CD1c-positive myeloid dendritic cell (primary cell): ENCODE results near the gene MEX3C.

Source experiments
- DNase-seq: peaks from one replicate; pipeline ENCODE4 v3.0.0-alpha.2; 2016; ENCODE audit errors: extremely low spot score

Gene MEX3C

GRCh38 chr18:51197661-51198424, at the start of gene MEX3C:
Gene MEX3C, minus strand, starts transcription at chr18:51197681. Its CDS starts 361 bp downstream, at chr18:51197320.
- peak; percentile 100 for DNase-seq

GRCh38 chr18:51241226-51241625, 43.7 kb upstream of the MEX3C start:
- DNase-seq: no peak

DNA sequence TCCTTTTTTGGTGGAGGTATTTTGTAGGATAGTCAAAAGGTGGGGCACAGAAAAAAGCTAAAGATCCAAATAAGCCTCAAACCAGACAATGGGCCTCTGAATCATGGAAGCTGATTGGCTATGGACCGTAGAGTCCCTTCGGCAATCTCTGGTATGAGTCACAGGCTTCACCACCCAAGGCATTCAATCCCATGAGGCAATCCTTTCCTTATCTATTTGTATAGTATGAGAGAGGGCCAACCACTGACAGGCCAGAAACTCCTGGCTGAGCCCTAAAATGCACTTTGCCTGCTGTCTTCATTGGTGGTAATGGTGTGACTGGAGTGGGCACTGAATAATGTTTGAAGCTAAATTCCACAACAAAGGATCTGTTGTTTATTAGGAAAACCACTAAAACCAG, 38.7 kb upstream of the MEX3C start:
- DNase-seq: no peak

DNA sequence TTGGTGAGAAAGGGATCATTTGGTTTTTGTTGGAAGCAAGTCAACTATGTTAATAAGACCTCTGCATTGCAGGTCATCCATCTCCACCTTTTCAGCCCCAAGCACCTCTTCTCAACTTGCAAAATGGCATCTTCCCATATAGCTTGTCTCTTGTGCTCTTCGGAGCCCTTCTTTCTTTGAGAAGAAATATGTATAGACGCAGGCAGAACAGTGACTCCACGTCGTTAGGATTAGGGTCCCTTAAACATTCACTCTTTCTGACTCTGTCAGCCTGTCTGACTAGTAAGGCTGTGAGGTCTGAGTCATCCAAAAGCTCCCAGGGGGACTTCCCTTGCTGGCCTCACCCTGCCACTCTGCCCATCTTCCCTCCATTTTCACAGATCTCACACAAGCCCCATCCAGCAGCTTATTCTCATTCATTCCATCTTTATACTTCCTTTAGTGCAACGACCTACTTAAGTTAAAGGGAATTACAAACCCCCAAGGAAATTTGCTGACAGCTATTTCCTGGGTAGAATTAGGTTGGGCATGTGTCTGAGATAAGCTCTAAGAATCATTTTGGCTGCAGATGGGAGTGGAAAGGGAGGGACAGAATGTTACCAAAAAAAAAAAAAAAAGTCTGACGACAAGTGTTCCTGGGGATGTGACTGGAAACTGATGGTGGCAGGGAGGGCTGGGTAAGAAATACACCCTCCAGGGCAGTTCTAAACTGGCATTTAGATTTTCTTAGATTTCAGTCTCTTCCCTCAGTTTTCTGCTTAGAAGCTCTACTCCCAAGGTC, 37.7 kb upstream of the MEX3C start:
- no peak for DNase-seq

DNA sequence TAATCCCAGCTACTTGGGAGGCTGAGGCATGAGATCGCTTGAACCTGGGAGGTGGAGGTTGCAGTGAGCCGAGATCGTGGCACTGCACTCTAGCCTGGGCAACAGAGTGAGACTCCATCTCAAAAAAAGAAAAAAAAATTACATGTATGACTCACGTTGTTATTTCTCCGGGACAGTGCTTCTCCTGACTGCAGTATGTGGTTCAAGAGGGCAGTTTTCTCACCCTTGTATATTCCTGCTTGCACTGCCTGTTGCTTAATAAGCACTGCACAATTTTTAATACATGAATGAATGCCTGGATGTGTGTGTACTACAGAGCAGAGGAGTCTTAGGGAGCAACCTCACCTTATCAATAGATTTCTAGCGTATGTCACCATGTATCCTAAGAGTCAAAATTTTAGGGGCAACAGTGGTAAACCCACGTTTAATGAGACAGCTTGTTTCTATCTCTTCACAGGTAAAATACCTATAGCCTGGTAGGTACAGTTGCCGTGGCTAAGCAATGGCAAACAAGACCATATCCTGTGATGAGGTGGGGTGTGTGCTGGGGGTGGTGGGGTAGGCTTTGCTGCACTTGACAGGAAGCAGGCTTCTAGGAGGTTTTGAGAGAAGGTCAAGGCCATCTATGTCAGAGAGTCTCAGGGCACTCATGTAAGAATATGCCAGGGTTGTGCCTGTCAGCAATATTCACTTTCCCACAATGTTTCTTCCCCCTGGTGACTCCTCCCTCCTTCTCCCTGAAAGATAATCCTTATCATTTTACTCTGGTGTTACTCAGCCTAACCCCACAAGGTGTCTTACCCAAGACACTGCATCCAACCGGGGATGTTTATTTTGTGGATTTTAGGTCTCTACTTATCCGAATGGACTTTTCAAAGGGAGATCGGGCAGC, 36.9 kb upstream of the MEX3C start:
- no peak for DNase-seq

GRCh38 chr18:51229328-51229727, 31.8 kb upstream of the MEX3C start:
- DNase-seq: no peak

DNA sequence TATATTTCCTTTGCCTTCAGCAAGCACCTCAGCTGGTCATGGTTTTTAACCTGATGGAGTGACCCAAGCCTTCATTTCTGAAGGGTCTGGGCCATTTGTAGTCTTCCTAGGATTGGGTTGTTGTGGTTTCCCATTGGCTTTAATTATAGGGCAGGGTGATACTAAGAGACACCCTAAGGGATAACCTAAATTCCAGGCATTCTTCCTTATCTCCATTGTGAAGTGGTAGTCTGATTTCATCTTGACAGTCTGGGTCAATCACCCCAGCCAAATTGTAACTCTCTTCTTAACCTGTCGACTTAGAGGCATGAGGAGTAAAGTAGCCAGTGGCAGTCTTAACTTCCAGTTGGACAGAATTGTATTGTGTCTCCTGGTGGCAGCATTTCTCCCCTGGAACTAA, 30.2 kb upstream of the MEX3C start:
- no peak for DNase-seq

DNA sequence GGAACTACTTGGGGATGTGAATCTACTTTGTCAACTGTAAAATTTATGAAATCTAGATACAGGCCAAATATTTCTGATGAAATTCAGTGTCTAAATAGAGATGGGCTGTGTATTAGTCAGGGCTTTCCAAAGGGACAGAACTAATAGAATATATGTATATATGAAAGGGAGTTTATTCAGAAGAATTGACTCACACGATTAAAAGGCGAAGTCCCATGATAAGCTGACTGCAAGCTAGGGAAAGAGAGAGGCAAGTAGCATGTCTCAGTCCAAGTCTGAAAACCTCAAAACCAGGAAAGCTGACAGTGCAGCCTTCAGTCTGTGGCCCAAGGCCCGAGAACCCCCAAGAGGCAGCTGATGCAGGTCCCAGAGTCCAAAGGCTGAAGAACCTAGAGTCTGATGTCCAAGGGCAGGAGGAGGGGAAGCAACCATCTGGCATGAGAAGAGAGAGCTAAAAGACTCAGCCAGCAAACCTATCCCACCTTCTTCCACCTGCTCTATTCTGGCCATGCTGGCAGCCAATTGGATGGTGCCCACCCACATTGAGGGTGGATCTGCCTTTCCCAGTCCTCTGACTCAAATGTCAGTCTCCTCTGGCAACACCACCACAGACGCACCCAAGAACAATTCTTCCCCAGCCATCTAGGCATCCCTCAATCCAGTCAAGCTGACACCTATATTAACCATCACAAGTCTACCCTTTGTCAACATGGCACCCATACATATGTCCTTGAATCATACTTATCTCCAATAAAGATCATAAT, 29.3 kb upstream of the MEX3C start:
- DNase-seq: no peak

DNA sequence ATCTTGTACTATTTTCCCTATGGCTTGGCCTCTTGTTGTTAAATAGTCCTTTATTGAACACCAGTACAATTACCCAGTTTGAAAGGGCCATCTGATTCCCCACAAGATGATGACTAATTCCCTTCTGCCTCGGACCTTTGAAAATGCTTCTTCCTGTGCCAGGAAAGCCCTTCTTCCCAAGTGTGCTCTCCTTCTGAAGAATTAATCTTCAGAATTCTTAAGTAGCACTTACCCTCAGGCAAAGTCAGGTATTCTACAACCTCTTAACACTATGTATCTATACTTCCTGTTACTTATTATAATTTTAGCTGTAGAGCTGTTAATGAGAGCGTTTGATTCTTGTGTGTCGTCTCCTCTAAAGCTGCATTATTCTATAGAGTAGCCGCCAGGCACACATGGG, 28.6 kb upstream of the MEX3C start:
- DNase-seq: no peak

DNA sequence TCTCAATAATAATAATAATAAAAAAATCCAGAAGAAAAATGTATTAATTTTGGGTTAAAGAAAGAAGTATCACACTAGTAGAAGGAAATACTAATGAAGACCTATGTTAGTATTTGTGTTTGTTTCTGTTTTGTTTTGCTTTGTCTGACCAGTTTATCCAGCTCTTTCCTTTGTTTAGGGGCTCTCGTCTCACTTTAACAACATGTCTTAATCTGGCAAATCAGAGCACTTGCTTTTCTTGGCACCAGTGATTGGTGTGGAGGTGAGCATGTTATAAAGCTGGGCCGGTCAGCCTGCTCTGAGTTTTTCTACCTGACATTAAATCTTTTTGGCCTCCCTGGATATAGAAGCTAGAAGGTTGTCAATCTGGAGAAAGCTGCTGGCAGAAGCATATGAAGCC, 15.1 kb upstream of the MEX3C start:
- DNase-seq: no peak

GRCh38 chr18:51211552-51211951, 14.1 kb upstream of the MEX3C start:
- peak; percentile 93 for DNase-seq

- DNase-seq: peak; percentile 52
These were observed 445 bp downstream of the MEX3C start for GRCh38 chr18:51196811-51197660.

DNA sequence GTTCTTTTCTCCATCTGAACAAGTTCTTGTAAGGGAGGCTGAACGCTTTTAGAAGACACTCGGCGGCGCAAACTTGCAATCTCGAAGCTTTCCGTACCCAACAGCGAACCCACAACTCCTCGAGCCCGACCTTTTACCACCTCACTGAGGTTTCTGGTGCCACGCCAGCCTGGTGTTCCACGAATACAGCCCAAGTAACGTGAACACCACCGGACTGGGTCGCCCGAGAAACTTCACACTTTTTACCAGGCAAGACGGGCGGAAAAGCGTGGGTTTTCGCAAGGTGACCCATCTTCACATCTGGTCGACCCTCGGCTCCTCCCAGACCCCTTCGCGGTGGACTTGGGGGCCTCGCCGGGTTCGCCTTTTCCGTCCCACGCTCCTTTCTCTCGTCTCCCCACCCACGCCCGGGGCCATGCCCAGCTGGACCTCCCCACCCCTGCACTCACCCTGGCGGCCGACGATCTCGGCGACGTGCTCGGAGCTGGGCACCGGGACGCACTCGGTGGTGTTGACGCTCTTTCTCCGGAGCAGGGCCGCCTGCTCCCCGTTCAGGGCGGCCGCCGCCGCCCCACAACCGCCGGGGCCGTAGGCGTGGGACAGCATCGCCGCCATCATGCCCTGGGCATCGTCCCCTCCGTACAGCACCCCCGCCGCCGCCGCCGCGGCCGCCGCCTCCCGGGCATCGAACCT, 1.2 kb downstream of the MEX3C start:
- DNase-seq: peak; percentile 51

DNA sequence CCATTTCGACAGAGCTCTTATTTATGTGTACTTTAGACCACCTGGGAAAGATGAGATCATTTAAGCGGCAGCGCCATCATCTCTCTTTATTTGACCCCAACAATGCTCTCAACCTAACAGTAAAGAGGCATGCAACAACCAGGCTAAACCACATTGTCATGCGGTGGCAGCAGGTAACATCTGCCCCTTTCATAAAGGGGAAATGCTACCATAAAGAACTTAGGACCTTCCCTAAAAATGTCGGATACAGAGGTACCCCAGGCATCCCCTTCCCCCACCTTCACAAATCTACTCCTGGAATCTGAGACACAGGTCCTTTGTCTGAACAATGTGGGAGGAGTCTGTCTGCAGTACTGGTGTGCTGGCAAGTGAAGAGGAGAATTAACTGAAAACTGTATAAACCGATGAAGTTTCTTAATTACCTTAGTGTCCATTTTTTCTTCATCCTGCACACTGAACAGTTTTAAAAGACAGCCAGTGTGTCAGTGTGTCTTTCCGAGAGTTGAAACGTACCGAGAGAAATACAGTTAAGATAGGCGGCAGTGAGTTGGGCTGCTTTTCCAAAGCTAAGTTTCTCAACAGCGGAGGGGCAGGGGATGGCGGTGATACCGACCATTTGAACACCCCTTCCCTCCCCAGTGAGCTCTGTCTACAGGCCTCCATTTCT, 1.9 kb downstream of the MEX3C start:
- DNase-seq: peak; percentile 29

DNA sequence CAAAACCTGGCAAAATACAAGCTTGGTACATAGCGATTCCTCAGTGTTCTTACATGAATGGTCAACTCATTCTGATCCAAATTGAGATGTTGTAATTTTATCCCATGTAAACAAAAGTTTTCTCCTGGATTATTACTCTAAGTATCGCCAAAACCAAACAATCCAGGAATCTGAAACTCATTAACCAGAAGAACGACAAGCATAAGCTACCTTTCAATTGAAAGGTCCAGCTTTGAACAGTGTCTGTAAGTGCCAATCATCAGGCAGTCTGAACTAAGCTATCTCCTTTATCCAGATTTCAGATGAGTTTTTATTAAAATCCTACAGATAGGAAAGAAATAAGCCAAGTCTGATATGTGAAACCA, 2.4 kb downstream of the MEX3C start:
- DNase-seq: no peak

GRCh38 chr18:51194604-51195003, 2.9 kb downstream of the MEX3C start:
- DNase-seq: no peak

DNA sequence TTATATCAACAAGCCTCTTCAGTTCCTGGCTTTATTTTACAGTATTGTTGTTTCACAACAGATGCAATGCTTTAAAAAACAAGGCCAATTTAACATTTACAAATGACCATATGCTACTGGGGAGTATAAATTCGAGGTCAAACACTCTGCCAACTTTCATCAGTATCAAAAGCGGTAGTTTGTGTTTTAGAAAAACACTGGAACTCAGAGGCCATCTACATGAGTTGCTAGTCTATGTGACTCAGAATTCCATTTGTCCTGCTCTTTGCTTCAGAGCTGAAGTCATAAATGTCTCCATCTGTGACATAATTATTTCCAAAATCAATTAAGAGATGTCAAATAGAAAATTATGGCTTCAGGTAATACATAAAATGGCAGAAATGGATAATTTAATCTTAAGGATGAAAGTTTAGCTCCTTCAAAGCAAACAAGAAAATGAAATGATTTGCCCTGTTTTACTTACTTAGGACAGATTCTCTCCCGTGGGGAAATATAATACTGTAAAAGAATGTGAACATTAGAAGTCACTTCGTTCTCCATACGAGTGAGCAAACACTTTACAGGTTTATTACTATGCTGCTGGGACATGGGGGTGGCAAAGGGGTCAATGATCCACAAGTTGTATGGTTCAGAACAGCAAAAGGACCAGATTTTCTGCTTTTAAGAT, 3.7 kb downstream of the MEX3C start:
- DNase-seq: no peak

GRCh38 chr18:51192696-51193095, 4.8 kb downstream of the MEX3C start:
- DNase-seq: no peak

- no peak for DNase-seq
These were observed 5.5 kb downstream of the MEX3C start for GRCh38 chr18:51192026-51192425.
